ENCODE measurements around the gene GOPC. TPM values are rescaled to one million over a fixed set of nuclear protein-coding genes. Genes with fewer than 3 reads are reported as not detected.

GOPC gene
- total and polyA plus RNA-seq, 2 of the 13 experiments (the other 11 are each of a cell fraction or from before 2014, with no cell fraction given), result 20.9 to 41.5 TPM

- TF ChIP-seq GATAD1 (CRISPR knock-in tag; IDR thresholded peaks at IDR 0.05) (peak; percentile 19; the same call in 1 of the 2 replicates), ELF3 (CRISPR knock-in tag; IDR thresholded peaks at IDR 0.05) (peak; percentile 57), FOXA1 (IDR thresholded peaks at IDR 0.05) (no peak), FOXA1 (CRISPR knock-in tag; IDR thresholded peaks at IDR 0.05) (0 out of 2 replicates have a peak, but pooled peaks have one; percentile 40), BATF2 (CRISPR knock-in tag; IDR thresholded peaks at IDR 0.05) (no peak), ZNF883 (CRISPR knock-in tag; IDR thresholded peaks at IDR 0.05; ENCODE audit: not compliant biosample characterization) (no peak), TBX3 (IDR thresholded peaks at IDR 0.05; ENCODE audit: borderline replicate concordance) (0 out of 2 replicates have a peak, but pooled peaks have one; percentile 41), ZNF33A (CRISPR knock-in tag; IDR thresholded peaks at IDR 0.05; ENCODE audit: borderline replicate concordance) (no peak), ZNF558 (CRISPR knock-in tag; IDR thresholded peaks at IDR 0.05; ENCODE audit: borderline replicate concordance) (no peak), ZNF263 (CRISPR knock-in tag; IDR thresholded peaks at IDR 0.05) (no peak), ATF2 (CRISPR knock-in tag; IDR thresholded peaks at IDR 0.05) (0 out of 2 replicates have a peak, but pooled peaks have one; percentile 43), GABPB1 (CRISPR knock-in tag; IDR thresholded peaks at IDR 0.05) (no peak; the same call in 1 of the 2 replicates), MIER2 (CRISPR knock-in tag; IDR thresholded peaks at IDR 0.05) (no peak), PAXIP1 (CRISPR knock-in tag; conservative IDR thresholded peaks at IDR 0.05) (peak; percentile 51; the same call in 1 of the 2 replicates), NR1H2 (CRISPR knock-in tag; IDR thresholded peaks at IDR 0.05; ENCODE audit: borderline replicate concordance, low read depth) (no peak), ATF5 (CRISPR knock-in tag; IDR thresholded peaks at IDR 0.05; ENCODE audit: low read depth) (no peak), MBD4 (IDR thresholded peaks at IDR 0.05; ENCODE audit: borderline replicate concordance, low read length) (no peak), ZFY (CRISPR knock-in tag; IDR thresholded peaks at IDR 0.05) (no peak), NR2F1 (CRISPR knock-in tag; IDR thresholded peaks at IDR 0.05) (peak; percentile 72 to 73), HDAC1 (CRISPR knock-in tag; IDR thresholded peaks at IDR 0.05) (peak; percentile 46; the same call in 1 of the 2 replicates), PCBP1 (IDR thresholded peaks at IDR 0.05; ENCODE audit: borderline replicate concordance, low read depth, low read length) (no peak), KMT2B (CRISPR knock-in tag; IDR thresholded peaks at IDR 0.05) (no peak), TEAD3 (CRISPR knock-in tag; optimal IDR thresholded peaks at IDR 0.05; ENCODE audit: borderline replicate concordance) (peak; percentile 94), NFIC (IDR thresholded peaks at IDR 0.05; ENCODE audit: low read length) (no peak)
Measured at GRCh38 chr6:117545161-117545595, 57.1 kb downstream of the GOPC start (continued).
